ENCODE results near the gene ACTN1.

DNA sequence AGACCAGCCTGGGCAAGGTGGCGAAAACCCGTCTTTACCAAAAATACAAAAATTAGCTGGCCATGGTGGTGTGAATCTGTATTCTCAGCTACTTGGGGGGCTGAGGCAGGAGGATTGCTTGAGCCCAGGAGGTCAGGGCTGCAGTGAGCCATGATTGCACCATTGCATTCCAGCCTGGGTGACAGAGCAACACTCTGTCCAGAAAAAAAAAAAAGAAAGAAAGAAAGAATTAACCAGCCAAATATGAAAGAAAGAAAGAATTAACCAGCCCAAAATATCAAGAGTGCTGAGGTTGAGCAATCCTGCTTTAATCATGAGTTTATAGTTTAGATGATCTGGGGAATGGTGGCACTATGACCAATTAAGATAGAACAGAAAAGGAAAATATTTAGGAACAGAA lies 3.5 kb upstream of the ACTN1 start:
- TF ChIP-seq FOXM1 (IDR thresholded peaks at IDR 0.05; ENCODE audit: low read depth, low read length) (no peak), RAD21 (IDR thresholded peaks at IDR 0.05; ENCODE audit: insufficient read depth, low read depth, low read length) (no peak), POLR2A (IDR thresholded peaks at IDR 0.05; ENCODE audit: low read depth, low read length) (no peak), CTCF (IDR thresholded peaks at IDR 0.05 in 2 of 3, conservative IDR thresholded peaks at IDR 0.05 in 1 of 3; ENCODE audit: control insufficient read depth in 2 of 3, extremely low read depth in 1 of 3, insufficient read depth in 1 of 3, low read depth in 3 of 3, low read length in 3 of 3) (no peak), RBBP5 (conservative IDR thresholded peaks at IDR 0.05) (no peak), POLR2AphosphoS5 (IDR thresholded peaks at IDR 0.05; ENCODE audit: low read length) (no peak), TCF7 (IDR thresholded peaks at IDR 0.05; ENCODE audit: borderline replicate concordance) (no peak), EP300 (IDR thresholded peaks at IDR 0.05; ENCODE audit: borderline replicate concordance in 1 of 2, control insufficient read depth in 1 of 2, low read depth in 2 of 2, low read length in 2 of 2) (no peak), ZBTB4 (CRISPR knock-in tag; IDR thresholded peaks at IDR 0.05) (no peak), ZZZ3 (IDR thresholded peaks at IDR 0.05; ENCODE audit: control insufficient read depth, insufficient read length, low read depth) (no peak), ATF2 (IDR thresholded peaks at IDR 0.05; ENCODE audit: low read length) (no peak), ZBTB33 (IDR thresholded peaks at IDR 0.05) (no peak), NRF1 (conservative IDR thresholded peaks at IDR 0.05; ENCODE audit: low read depth, low read length) (no peak)

Measured in GM12878 (cell line).